H9 (cell line): Measurements from ENCODE around the gene MKI67. TPM values are rescaled to one million over a fixed set of nuclear protein-coding genes. Genes with fewer than 3 reads are reported as not detected.

Experiments used
- DNase-seq: peaks from one replicate; pipeline ENCODE4 v3.0.0-alpha.2; 2017
- H2AFZ ChIP-seq: one replicate; pipeline ENCODE4 v1.6.1; 2013; ENCODE audit warnings: mild to moderate bottlenecking, low read length, control low read depth, moderate library complexity
- H2AK5ac ChIP-seq: 2 replicates; pipeline ENCODE4 v1.6.1; 2013; ENCODE audit warnings: low read length, control low read depth, mixed read lengths; ENCODE audit not compliant: insufficient read length
- H2BK120ac ChIP-seq: one replicate; pipeline ENCODE4 v1.6.1; 2013; ENCODE audit warnings: low read depth, mild to moderate bottlenecking, low read length, control low read depth, inconsistent platforms; ENCODE audit not compliant: poor library complexity, severe bottlenecking
- H2BK12ac ChIP-seq: 2 replicates; pipeline ENCODE4 v1.6.1; 2013; ENCODE audit warnings: low read length, control low read depth, mixed read lengths, low read depth; ENCODE audit not compliant: insufficient read length
- H2BK15ac ChIP-seq: 2 replicates; pipeline ENCODE4 v1.6.1; 2013; ENCODE audit warnings: low read depth, low read length, control low read depth
- H2BK20ac ChIP-seq: one replicate; pipeline ENCODE4 v1.6.1; 2013; ENCODE audit warnings: low read depth, mild to moderate bottlenecking, low read length, control low read depth, inconsistent platforms; ENCODE audit not compliant: poor library complexity, severe bottlenecking
- H2BK5ac ChIP-seq: 2 replicates; pipeline ENCODE4 v1.6.1; 2013; ENCODE audit warnings: low read length, control low read depth, mixed read lengths; ENCODE audit not compliant: insufficient read length
- H3K14ac ChIP-seq: 2 replicates; pipeline ENCODE4 v1.6.1; 2013; ENCODE audit warnings: low read length, control low read depth; ENCODE audit not compliant: insufficient read depth
- H3K18ac ChIP-seq: 2 replicates; pipeline ENCODE4 v1.6.1; 2013; ENCODE audit warnings: low read depth, mild to moderate bottlenecking, mixed read lengths, low read length, control low read depth; ENCODE audit not compliant: insufficient read length
- H3K23ac ChIP-seq: 2 replicates; pipeline ENCODE4 v1.6.1; 2013; ENCODE audit warnings: low read length, control low read depth, mixed read lengths, low read depth; ENCODE audit not compliant: insufficient read length
- H3K23me2 ChIP-seq: 2 replicates; pipeline ENCODE4 v1.6.1; 2013; ENCODE audit warnings: low read depth, mild to moderate bottlenecking, mixed read lengths, low read length, control low read depth; ENCODE audit not compliant: insufficient read length, poor library complexity, severe bottlenecking
- H3K27ac ChIP-seq: 2 replicates; pipeline ENCODE4 v1.5.1; 2013; ENCODE audit warnings: low read length, control low read depth, mixed read lengths, low read depth; ENCODE audit not compliant: insufficient read length
- H3K27me3 ChIP-seq: 2 replicates; pipeline ENCODE4 v1.6.1; 2013; ENCODE audit warnings: low read length, control low read depth, inconsistent platforms; ENCODE audit not compliant: insufficient read depth
- H3K4ac ChIP-seq: 2 replicates; pipeline ENCODE4 v1.6.1; 2013; ENCODE audit warnings: low read depth, mild to moderate bottlenecking, control low read depth, inconsistent platforms, low read length, moderate library complexity
- H3K4me1 ChIP-seq: 2 replicates; pipeline ENCODE4 v1.6.1; 2013; ENCODE audit warnings: low read length, control low read depth, inconsistent platforms; ENCODE audit not compliant: insufficient read depth
- H3K4me2 ChIP-seq: 2 replicates; pipeline ENCODE4 v1.6.1; 2013; ENCODE audit warnings: low read length, control low read depth, mixed read lengths; ENCODE audit not compliant: insufficient read length, insufficient read depth
- H3K56ac ChIP-seq: 2 replicates; pipeline ENCODE4 v1.6.1; 2013; ENCODE audit warnings: low read depth, mild to moderate bottlenecking, mixed read lengths, low read length, control low read depth; ENCODE audit not compliant: insufficient read length
- H3K79me1 ChIP-seq: 2 replicates; pipeline ENCODE4 v1.6.1; 2013; ENCODE audit warnings: low read depth, mild to moderate bottlenecking, moderate library complexity, low read length, control low read depth, inconsistent platforms; ENCODE audit not compliant: insufficient read depth, poor library complexity, severe bottlenecking
- H3K79me2 ChIP-seq: 2 replicates; pipeline ENCODE4 v1.6.1; 2013; ENCODE audit warnings: low read length, control low read depth, inconsistent platforms; ENCODE audit not compliant: insufficient read depth
- H3K9ac ChIP-seq: 2 replicates; pipeline ENCODE4 v1.6.1; 2013; ENCODE audit warnings: low read length, control low read depth, mixed read lengths; ENCODE audit not compliant: insufficient read length; ENCODE audit errors: extremely low read depth
- H3K9me3 ChIP-seq: one replicate; pipeline ENCODE4 v1.6.1; 2013; ENCODE audit warnings: low read depth, low read length, inconsistent platforms; ENCODE audit not compliant: control insufficient read depth
- H3T11ph ChIP-seq: one replicate; pipeline ENCODE4 v1.6.1; 2013; ENCODE audit warnings: mild to moderate bottlenecking, low read length, control low read depth, inconsistent platforms
- H4K20me1 ChIP-seq: one replicate; pipeline ENCODE4 v1.6.1; 2013; ENCODE audit not compliant: control insufficient read depth, insufficient read length, insufficient read depth
- H4K5ac ChIP-seq: 2 replicates; pipeline ENCODE4 v1.6.1; 2013; ENCODE audit warnings: low read depth, mild to moderate bottlenecking, mixed read lengths, low read length, control low read depth; ENCODE audit not compliant: insufficient read length
- H4K8ac ChIP-seq: replicated peaks from 2 replicates; pipeline ENCODE4 v1.6.1; 2013; ENCODE audit warnings: low read length, control low read depth, mixed read lengths, low read depth; ENCODE audit not compliant: insufficient read length
- H4K91ac ChIP-seq: 2 replicates; pipeline ENCODE4 v1.6.1; 2013; ENCODE audit warnings: low read depth, mild to moderate bottlenecking, moderate library complexity, mixed read lengths, low read length, control low read depth; ENCODE audit not compliant: insufficient read length
- H3K27ac Mint-ChIP-seq, 3 experiments: 2 replicates in 2 of 3; 3 replicates in 1 of 3; pipeline ENCODE4 v1.8.0; 2020 to 2021; ENCODE audit warnings: mixed read lengths in 3 of 3, mild to moderate bottlenecking in 1 of 3, moderate library complexity in 1 of 3
- H3K27me3 Mint-ChIP-seq: 2 replicates; pipeline ENCODE4 v1.8.0; 2021; ENCODE audit warnings: low read depth, mild to moderate bottlenecking, moderate library complexity, mixed read lengths
- H3K36me3 Mint-ChIP-seq, 3 experiments: 2 replicates in 2 of 3; 3 replicates in 1 of 3; pipeline ENCODE4 v1.8.0; 2020 to 2021; ENCODE audit warnings: low read depth in 3 of 3, mixed read lengths in 3 of 3; ENCODE audit not compliant: insufficient read depth in 1 of 3
- H3K4me1 Mint-ChIP-seq, 2 experiments: 2 replicates each; pipeline ENCODE4 v1.8.0; 2020; ENCODE audit warnings: mixed read lengths in 2 of 2
- H3K4me3 Mint-ChIP-seq, 2 experiments: 2 replicates in 1 of 2; 3 replicates in 1 of 2; pipeline ENCODE4 v1.8.0; 2020 to 2021; ENCODE audit warnings: mild to moderate bottlenecking in 2 of 2, mixed read lengths in 2 of 2, moderate library complexity in 1 of 2
- H3K9me3 Mint-ChIP-seq, 2 experiments: 2 replicates in 1 of 2; 3 replicates in 1 of 2; pipeline ENCODE4 v1.8.0; 2020; ENCODE audit warnings: mild to moderate bottlenecking in 2 of 2, mixed read lengths in 2 of 2, moderate library complexity in 1 of 2
- CTCF ChIP-seq: fragments of 200-600 bp; sonication (generic); conservative IDR thresholded peaks from 3 replicates; pipeline ENCODE4 v1.8.0; 2021; ENCODE audit warnings: antibody characterized with exemption, mild to moderate bottlenecking
- WGBS: extraction: QIAGEN DNeasy Blood & Tissue Kit; methylation state at CpG from one replicate; pipeline ENCODE4 v1.1.7; 2013; ENCODE audit warnings: missing lambda C conversion rate, low lambda C conversion rate, mixed read lengths; ENCODE audit not compliant: insufficient read length; ENCODE audit errors: extremely low coverage; 5-methylcytosine and 5-hydroxymethylcytosine counted together
- total RNA-seq: library from RNA; stranded (reverse); gene quantifications from 2 replicates; pipeline ENCODE4 v1.2.1, GENCODE V29; 2021

The MKI67 gene
- total RNA-seq, 1 experiment from 2014 or later, result 108 TPM

- Mint-ChIP-seq H3K27ac (peak overlapping the region in 1 of 3 experiments; percentile 12; a peak in 3 of 7 replicates), H3K9me3 (no peaks in the 10 kb centered on the region), H3K36me3 (no peaks in the 10 kb centered on the region; a peak in 1 of 7 replicates), H3K4me1 (peaks cover 26 to 27% of the 10 kb centered on the region in 2 experiments), H3K4me3 (no peak overlapping the region; a peak in 1 of 5 replicates), H3K27me3 (no peaks in the 10 kb centered on the region)
- Histone ChIP-seq H3K18ac (no peak overlapping the region), H3K23ac (no peak overlapping the region), H3K56ac (no peak overlapping the region), H3K9me3 (no peaks in the 10 kb centered on the region), H3K79me1 (no peaks in the 10 kb centered on the region), H3K23me2 (no peaks in the 10 kb centered on the region), H4K20me1 (no peaks in the 10 kb centered on the region), H3K4me1 (peaks cover 2% of the 10 kb centered on the region; the same call in 1 of the 2 replicates), H3T11ph (no peak overlapping the region), H2BK20ac (no peak overlapping the region), H3K4ac (no peak overlapping the region), H3K4me2 (no peak overlapping the region), H3K79me2 (no peaks in the 10 kb centered on the region), H3K9ac (no peak overlapping the region), H2BK120ac (no peak overlapping the region), H2AFZ (no peak overlapping the region), H4K5ac (no peak overlapping the region), H4K8ac (no peak overlapping the region), H2BK15ac (no peak overlapping the region), H2BK5ac (no peak overlapping the region), H4K91ac (no peak overlapping the region), H2AK5ac (no peak overlapping the region), H2BK12ac (no peak overlapping the region), H3K27me3 (no peaks in the 10 kb centered on the region), H3K27ac (no peak overlapping the region), H3K14ac (no peak overlapping the region)
- 100% methylated on average over 1 of the region's 1 CpG for WGBS
- TF ChIP-seq CTCF, result no peak
- no peak for DNase-seq
Observed at GRCh38 chr10:128059982-128060293, 66.3 kb downstream of the MKI67 start.
